Transverse colon (tissue), 4 donors: ENCODE results near the gene AVPR1B. TPM values are rescaled to one million over a fixed set of nuclear protein-coding genes. Genes with fewer than 3 reads are reported as not detected.

Experiments used
- DNase-seq: peaks from one replicate; pipeline ENCODE4 v3.0.0-alpha.2; 2019
- H3K27ac ChIP-seq, 4 donors: fragments of 200-600 bp; sonication (generic); 2 replicates each; pipeline ENCODE4 v1.5.1; 2016 to 2018; ENCODE audit warnings: inconsistent platforms in 4 of 4
- H3K27me3 ChIP-seq: fragments of 200-600 bp; sonication (generic); 2 replicates; pipeline ENCODE4 v1.5.1; 2017; ENCODE audit warnings: inconsistent platforms
- H3K36me3 ChIP-seq, 4 donors: fragments of 200-600 bp; sonication (generic); 2 replicates each; pipeline ENCODE4 v1.5.1; 2017 to 2019; ENCODE audit warnings: inconsistent platforms in 4 of 4
- H3K4me1 ChIP-seq, 4 donors: fragments of 200-600 bp; sonication (generic); 2 replicates each; pipeline ENCODE4 v1.5.1; 2017 to 2020; ENCODE audit warnings: inconsistent platforms in 4 of 4
- H3K4me3 ChIP-seq, 4 donors: fragments of 200-600 bp; sonication (generic); 1 replicate in 1 of 4; 2 replicates in 3 of 4; pipeline versions ENCODE4 v1.5.1 to v1.6.1; 2017 to 2019; ENCODE audit warnings: inconsistent platforms in 4 of 4
- H3K9me3 ChIP-seq, 2 donors: fragments of 200-600 bp; sonication (generic); 2 replicates each; pipeline ENCODE4 v1.5.1; 2017 to 2019; ENCODE audit warnings: inconsistent platforms in 2 of 2
- CTCF ChIP-seq, 5 experiments: fragments of 200-600 bp in 3 of 5; fragments of 450-650 bp in 2 of 5; sonication (generic) in 3 of 5; IDR thresholded peaks; 1 replicate in 2 of 5; 2 replicates in 3 of 5; pipeline ENCODE4 v1.5.1; 2016 to 2017; ENCODE audit warnings: antibody characterized with exemption in 5 of 5, inconsistent platforms in 3 of 5, mild to moderate bottlenecking in 2 of 5, moderate library complexity in 1 of 5
- EP300 ChIP-seq: sonication (generic); formaldehyde crosslinking; IDR thresholded peaks from one replicate; pipeline ENCODE4 v1.6.1; 2017; ENCODE audit warnings: antibody characterized with exemption, low read depth
- POLR2A ChIP-seq: fragments of 450-650 bp; IDR thresholded peaks from one replicate; pipeline ENCODE4 v1.6.1; 2016; ENCODE audit warnings: antibody characterized with exemption, mild to moderate bottlenecking, moderate library complexity
- POLR2AphosphoS5 ChIP-seq, 3 donors: sonication (generic); formaldehyde crosslinking; IDR thresholded peaks; one replicate each; pipeline ENCODE4 v1.6.1; 2016; ENCODE audit warnings: antibody characterized with exemption in 3 of 3
- WGBS, 2 donors: methylation state at CpG; one replicate each; pipeline ENCODE4 v1.1.5; 2018; ENCODE audit warnings: low coverage in 1 of 2; 5-methylcytosine and 5-hydroxymethylcytosine counted together
- in situ Hi-C, 4 donors: fragments of 200-750 bp; cut with MboI; loops; one replicate each; pipeline versions ENCODE4 v1.15.0 to v1.15.1; 2017; ENCODE audit warnings: low sequenced_read_pairs in 3 of 4, low pct_ligation_motif_present in 1 of 4, low pct_unique_long_range_greater_than_20kb in 1 of 4
- intact Hi-C: fragments of 100-400 bp; cut with DNase I; formaldehyde crosslinking; loops from one replicate; pipeline ENCODE4 v1.15.1; 2023; ENCODE audit warnings: low total_unique reads
- total RNA-seq, 4 donors: library from RNA; depleted of rRNA; stranded (reverse); fragments of >200 nt; gene quantifications; one replicate each; pipeline ENCODE4 v1.1.0, GENCODE V29; 2016

Gene AVPR1B
- total RNA-seq, 4 donors from 2014 or later, result 0.96 to 14.1 (median 1.6) TPM; not detected in 1

- intact Hi-C loops, result no loop called here
- H3K36me3 ChIP-seq, result no peaks in the 10 kb centered on the region
- no peaks in the 10 kb centered on the region for H3K9me3 ChIP-seq
Measured at GRCh38 chr1:206087091-206087490, 30.1 kb downstream of the AVPR1B start.

GRCh38 chr1:206083750-206084149 lies 33.4 kb downstream of the AVPR1B start:
- no peak overlapping the region for H3K27ac ChIP-seq
- in situ Hi-C loops (no loop called here), intact Hi-C loops (no loop called here)
- H3K4me1 ChIP-seq, result no peaks in the 10 kb centered on the region
- H3K9me3 ChIP-seq, result no peaks in the 10 kb centered on the region
- 90 to 100% methylated on average over 1 to 2 of the region's 2 CpGs for WGBS, 2 donors
- no peaks in the 10 kb centered on the region for H3K27me3 ChIP-seq
- no peak overlapping the region for H3K4me3 ChIP-seq
- no peak for DNase-seq
- no peaks in the 10 kb centered on the region for H3K36me3 ChIP-seq
- no peak for TF ChIP-seq CTCF (IDR thresholded peaks at IDR 0.05)
- TF ChIP-seq POLR2AphosphoS5 (IDR thresholded peaks at IDR 0.05), result no peak
- no peak for TF ChIP-seq EP300
- no peak for TF ChIP-seq POLR2A

More at GRCh38 chr1:206087091-206087490, 30.1 kb downstream of the AVPR1B start:
- DNase-seq, result no peak
- H3K4me1 ChIP-seq, result no peaks in the 10 kb centered on the region
- WGBS, 2 donors, result 96 to 100% methylated on average over 1 to 3 of the region's 3 CpGs
- no peak overlapping the region for H3K4me3 ChIP-seq
- TF ChIP-seq CTCF (IDR thresholded peaks at IDR 0.05) (no peak), EP300 (no peak), POLR2AphosphoS5 (IDR thresholded peaks at IDR 0.05) (no peak), POLR2A (no peak)
- no peaks in the 10 kb centered on the region for H3K27me3 ChIP-seq
- in situ Hi-C loops, result no loop called here
- H3K27ac ChIP-seq, result no peak overlapping the region

- no peak overlapping the region for H3K4me3 ChIP-seq
- no peak for TF ChIP-seq EP300
- no peak for TF ChIP-seq POLR2AphosphoS5 (IDR thresholded peaks at IDR 0.05)
- no peak for TF ChIP-seq CTCF (IDR thresholded peaks at IDR 0.05)
- TF ChIP-seq POLR2A, result no peak
- H3K9me3 ChIP-seq, result no peaks in the 10 kb centered on the region
- no peak overlapping the region for H3K27ac ChIP-seq
- 79 to 86% methylated on average over 4 to 8 of the region's 8 CpGs for WGBS, 2 donors
- H3K4me1 ChIP-seq, result no peaks in the 10 kb centered on the region
- no peak for DNase-seq
- no peaks in the 10 kb centered on the region for H3K36me3 ChIP-seq
- intact Hi-C loops (no loop called here), in situ Hi-C loops (no loop called here)
- H3K27me3 ChIP-seq, result no peaks in the 10 kb centered on the region
Measured at GRCh38 chr1:206082831-206083695, 34.1 kb downstream of the AVPR1B start.

GRCh38 chr1:206081856-206082255 lies 35.3 kb downstream of the AVPR1B start:
- in situ Hi-C loops, result no loop called here
- DNase-seq, result no peak
- 76% methylated on average over 5 of the region's 5 CpGs; no CpG with 5 or more reads in 1 of the 2 donors for WGBS, 2 donors
- no peak overlapping the region for H3K27ac ChIP-seq
- no peak overlapping the region for H3K4me3 ChIP-seq
- H3K4me1 ChIP-seq, result no peaks in the 10 kb centered on the region
- TF ChIP-seq CTCF (IDR thresholded peaks at IDR 0.05) (no peak), POLR2AphosphoS5 (IDR thresholded peaks at IDR 0.05) (no peak), EP300 (no peak), POLR2A (no peak)
- H3K9me3 ChIP-seq, result no peaks in the 10 kb centered on the region
- no peaks in the 10 kb centered on the region for H3K36me3 ChIP-seq
- no peaks in the 10 kb centered on the region for H3K27me3 ChIP-seq
- intact Hi-C loops, result no loop called here
